Measurements from ENCODE around the gene SMIM45.

SMIM45 gene

GRCh38 chr22:41978732-41979131, 26.8 kb downstream of the SMIM45 start:
- Histone ChIP-seq H3K4me1 (ENCODE audit: low read depth, poor library complexity, severe bottlenecking) (no peaks in the 10 kb centered on the region), H3K4me3 (IDR thresholded peaks at IDR 0.05; ENCODE audit: insufficient read depth, low read depth, low read length) (no peak overlapping the region), H2AFZ (ENCODE audit: low read depth) (no peak overlapping the region), H3K9ac (no peak overlapping the region), H3K27ac (no peak overlapping the region), H3K27me3 (ENCODE audit: insufficient read depth, low read depth) (peaks cover 11% of the 10 kb centered on the region), H4K20me1 (ENCODE audit: insufficient read depth) (no peaks in the 10 kb centered on the region), H3K4me2 (no peak overlapping the region), H3K36me3 (ENCODE audit: insufficient read depth) (no peaks in the 10 kb centered on the region), H3K79me2 (ENCODE audit: insufficient read depth, low read depth) (no peaks in the 10 kb centered on the region)
- TF ChIP-seq CTCF (conservative IDR thresholded peaks at IDR 0.05; ENCODE audit: low read depth, low read length) = no peak

- Histone ChIP-seq H3K9ac (no peak overlapping the region), H4K20me1 (ENCODE audit: insufficient read depth) (no peaks in the 10 kb centered on the region), H2AFZ (ENCODE audit: low read depth) (no peak overlapping the region), H3K27me3 (ENCODE audit: insufficient read depth, low read depth) (peaks cover 11% of the 10 kb centered on the region), H3K4me1 (ENCODE audit: low read depth, poor library complexity, severe bottlenecking) (no peaks in the 10 kb centered on the region), H3K79me2 (ENCODE audit: insufficient read depth, low read depth) (no peaks in the 10 kb centered on the region), H3K4me2 (no peak overlapping the region), H3K27ac (no peak overlapping the region), H3K4me3 (IDR thresholded peaks at IDR 0.05; ENCODE audit: insufficient read depth, low read depth, low read length) (no peak overlapping the region), H3K36me3 (ENCODE audit: insufficient read depth) (no peaks in the 10 kb centered on the region)
- TF ChIP-seq CTCF (conservative IDR thresholded peaks at IDR 0.05; ENCODE audit: low read depth, low read length) = no peak
Observed at GRCh38 chr22:41979423-41980250, 27.7 kb downstream of the SMIM45 start.

GRCh38 chr22:41982865-41983264, 30.9 kb downstream of the SMIM45 start:
- no peaks in the 10 kb centered on the region for H3K79me2 ChIP-seq (ENCODE audit: insufficient read depth, low read depth)
- H3K4me2 ChIP-seq = no peak overlapping the region
- H3K36me3 ChIP-seq (ENCODE audit: insufficient read depth) = no peaks in the 10 kb centered on the region
- H3K27ac ChIP-seq = no peak overlapping the region
- no peak overlapping the region for H3K4me3 ChIP-seq (IDR thresholded peaks at IDR 0.05; ENCODE audit: insufficient read depth, low read depth, low read length)
- no peak overlapping the region for H3K9ac ChIP-seq
- no peak for TF ChIP-seq CTCF (conservative IDR thresholded peaks at IDR 0.05; ENCODE audit: low read depth, low read length)
- no peaks in the 10 kb centered on the region for H3K27me3 ChIP-seq (ENCODE audit: insufficient read depth, low read depth)
- H2AFZ ChIP-seq (ENCODE audit: low read depth) = no peak overlapping the region
- H4K20me1 ChIP-seq (ENCODE audit: insufficient read depth) = no peaks in the 10 kb centered on the region
- H3K4me1 ChIP-seq (ENCODE audit: low read depth, poor library complexity, severe bottlenecking) = no peaks in the 10 kb centered on the region

- no peak for TF ChIP-seq CTCF (conservative IDR thresholded peaks at IDR 0.05; ENCODE audit: low read depth, low read length)
- no peak overlapping the region for H3K27ac ChIP-seq
- H3K4me2 ChIP-seq = no peak overlapping the region
- no peak overlapping the region for H3K9ac ChIP-seq
- H2AFZ ChIP-seq (ENCODE audit: low read depth) = no peak overlapping the region
- H3K4me1 ChIP-seq (ENCODE audit: low read depth, poor library complexity, severe bottlenecking) = no peaks in the 10 kb centered on the region
- H3K36me3 ChIP-seq (ENCODE audit: insufficient read depth) = no peaks in the 10 kb centered on the region
- H3K4me3 ChIP-seq (IDR thresholded peaks at IDR 0.05; ENCODE audit: insufficient read depth, low read depth, low read length) = no peak overlapping the region
- H4K20me1 ChIP-seq (ENCODE audit: insufficient read depth) = no peaks in the 10 kb centered on the region
- H3K79me2 ChIP-seq (ENCODE audit: insufficient read depth, low read depth) = no peaks in the 10 kb centered on the region
- H3K27me3 ChIP-seq (ENCODE audit: insufficient read depth, low read depth) = no peaks in the 10 kb centered on the region
Observed at GRCh38 chr22:41983513-41984405, 31.8 kb downstream of the SMIM45 start.
